ENCODE measurements around the gene HINFP. TPM values are rescaled to one million over a fixed set of nuclear protein-coding genes. Genes with fewer than 3 reads are reported as not detected.

Gene HINFP
- polyA plus RNA-seq, 1 donor from 2014 or later: 50.0 TPM

DNA sequence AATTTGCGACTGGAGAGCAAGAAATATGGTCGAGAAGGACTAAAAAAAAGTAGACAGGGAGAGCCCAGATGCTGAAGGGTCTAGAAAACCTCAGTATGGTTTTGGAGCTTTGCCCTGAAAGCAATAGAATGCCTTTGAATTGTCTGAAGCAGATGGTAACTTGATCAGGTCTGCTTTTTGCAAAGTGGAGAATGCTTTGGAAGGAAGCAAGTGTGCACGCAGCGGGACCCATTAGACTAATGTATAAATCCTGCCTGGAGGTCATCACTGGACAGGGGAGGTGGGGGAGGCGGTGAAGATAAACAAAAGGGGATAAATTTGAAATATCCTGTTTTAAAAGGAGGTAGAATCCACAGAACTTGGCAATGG, 757 bp upstream of the HINFP start:
- peak overlapping the region; percentile 47 for H3K9ac ChIP-seq (ENCODE audit: low read length)
- H3K27ac ChIP-seq (ENCODE audit: low read length): peak overlapping the region; percentile 50
- no peaks in the 10 kb centered on the region for H4K20me1 ChIP-seq (ENCODE audit: insufficient read depth)
- no peaks in the 10 kb centered on the region for H3K27me3 ChIP-seq (ENCODE audit: insufficient read depth, low read depth, low read length)
- H3K79me2 ChIP-seq (replicated peaks; ENCODE audit: insufficient read depth, low read length): peaks cover 17% of the 10 kb centered on the region
- no peaks in the 10 kb centered on the region for H3K36me3 ChIP-seq (ENCODE audit: insufficient read depth, low read length)
- H3K9me3 ChIP-seq (ENCODE audit: low read length): no peaks in the 10 kb centered on the region
- peak overlapping the region; percentile 91 for H3K4me3 ChIP-seq (ENCODE audit: low read length)
- H3K9me2 ChIP-seq (ENCODE audit: insufficient read depth, low read length): no peaks in the 10 kb centered on the region
- peak overlapping the region; percentile 71 for H3K4me2 ChIP-seq (ENCODE audit: low read length)
- H3F3A ChIP-seq (ENCODE audit: insufficient read depth, low read length, poor library complexity, severe bottlenecking): no peaks in the 10 kb centered on the region
- peak overlapping the region; percentile 43 for H2AFZ ChIP-seq (ENCODE audit: low read depth, low read length)
- TF ChIP-seq RAD21 (conservative IDR thresholded peaks at IDR 0.05) (no peak), TAF1 (IDR thresholded peaks at IDR 0.05; ENCODE audit: low read depth) (peak; percentile 9)
- TF ChIP-seq, protein P1, sequence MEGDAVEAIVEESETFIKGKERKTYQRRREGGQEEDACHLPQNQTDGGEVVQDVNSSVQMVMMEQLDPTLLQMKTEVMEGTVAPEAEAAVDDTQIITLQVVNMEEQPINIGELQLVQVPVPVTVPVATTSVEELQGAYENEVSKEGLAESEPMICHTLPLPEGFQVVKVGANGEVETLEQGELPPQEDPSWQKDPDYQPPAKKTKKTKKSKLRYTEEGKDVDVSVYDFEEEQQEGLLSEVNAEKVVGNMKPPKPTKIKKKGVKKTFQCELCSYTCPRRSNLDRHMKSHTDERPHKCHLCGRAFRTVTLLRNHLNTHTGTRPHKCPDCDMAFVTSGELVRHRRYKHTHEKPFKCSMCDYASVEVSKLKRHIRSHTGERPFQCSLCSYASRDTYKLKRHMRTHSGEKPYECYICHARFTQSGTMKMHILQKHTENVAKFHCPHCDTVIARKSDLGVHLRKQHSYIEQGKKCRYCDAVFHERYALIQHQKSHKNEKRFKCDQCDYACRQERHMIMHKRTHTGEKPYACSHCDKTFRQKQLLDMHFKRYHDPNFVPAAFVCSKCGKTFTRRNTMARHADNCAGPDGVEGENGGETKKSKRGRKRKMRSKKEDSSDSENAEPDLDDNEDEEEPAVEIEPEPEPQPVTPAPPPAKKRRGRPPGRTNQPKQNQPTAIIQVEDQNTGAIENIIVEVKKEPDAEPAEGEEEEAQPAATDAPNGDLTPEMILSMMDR (IDR thresholded peaks at IDR 0.05; ENCODE audit: poor library complexity, severe bottlenecking): no peak

DNA sequence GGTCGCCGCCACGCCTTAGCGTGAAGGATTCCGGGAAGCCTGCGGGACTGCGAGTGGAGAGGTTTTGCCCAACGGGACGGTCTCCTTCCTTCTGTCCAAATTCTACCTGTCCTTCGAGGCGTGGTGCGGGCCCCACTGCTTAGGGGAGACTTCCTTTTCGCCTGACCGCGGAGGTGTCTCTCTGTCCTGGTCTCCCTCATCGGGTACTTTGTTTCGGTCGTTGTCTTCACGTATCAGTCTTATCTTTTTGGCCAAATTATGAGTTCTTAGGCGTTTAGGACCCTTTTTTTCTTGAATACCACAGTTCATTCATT, 388 bp downstream of the HINFP start:
- peaks cover 17% of the 10 kb centered on the region for H3K79me2 ChIP-seq (replicated peaks; ENCODE audit: insufficient read depth, low read length)
- no peaks in the 10 kb centered on the region for H3K9me3 ChIP-seq (ENCODE audit: low read length)
- no peaks in the 10 kb centered on the region for H3K36me3 ChIP-seq (ENCODE audit: insufficient read depth, low read length)
- TF ChIP-seq RAD21 (conservative IDR thresholded peaks at IDR 0.05) (no peak), MXI1 (conservative IDR thresholded peaks at IDR 0.05; ENCODE audit: poor library complexity, severe bottlenecking) (no peak), EP300 (conservative IDR thresholded peaks at IDR 0.05; ENCODE audit: poor library complexity, severe bottlenecking) (no peak), POLR2AphosphoS5 (IDR thresholded peaks at IDR 0.05) (no peak), SMC3 (conservative IDR thresholded peaks at IDR 0.05; ENCODE audit: poor library complexity) (peak; percentile 49), EZH2 (IDR thresholded peaks at IDR 0.05; ENCODE audit: borderline replicate concordance, insufficient read depth, low read length, poor library complexity, severe bottlenecking) (no peak), TAF1 (IDR thresholded peaks at IDR 0.05; ENCODE audit: low read depth) (no peak)
- TF ChIP-seq, protein P1 (IDR thresholded peaks at IDR 0.05; ENCODE audit: poor library complexity, severe bottlenecking): no peak
- TF ChIP-seq, protein P2, sequence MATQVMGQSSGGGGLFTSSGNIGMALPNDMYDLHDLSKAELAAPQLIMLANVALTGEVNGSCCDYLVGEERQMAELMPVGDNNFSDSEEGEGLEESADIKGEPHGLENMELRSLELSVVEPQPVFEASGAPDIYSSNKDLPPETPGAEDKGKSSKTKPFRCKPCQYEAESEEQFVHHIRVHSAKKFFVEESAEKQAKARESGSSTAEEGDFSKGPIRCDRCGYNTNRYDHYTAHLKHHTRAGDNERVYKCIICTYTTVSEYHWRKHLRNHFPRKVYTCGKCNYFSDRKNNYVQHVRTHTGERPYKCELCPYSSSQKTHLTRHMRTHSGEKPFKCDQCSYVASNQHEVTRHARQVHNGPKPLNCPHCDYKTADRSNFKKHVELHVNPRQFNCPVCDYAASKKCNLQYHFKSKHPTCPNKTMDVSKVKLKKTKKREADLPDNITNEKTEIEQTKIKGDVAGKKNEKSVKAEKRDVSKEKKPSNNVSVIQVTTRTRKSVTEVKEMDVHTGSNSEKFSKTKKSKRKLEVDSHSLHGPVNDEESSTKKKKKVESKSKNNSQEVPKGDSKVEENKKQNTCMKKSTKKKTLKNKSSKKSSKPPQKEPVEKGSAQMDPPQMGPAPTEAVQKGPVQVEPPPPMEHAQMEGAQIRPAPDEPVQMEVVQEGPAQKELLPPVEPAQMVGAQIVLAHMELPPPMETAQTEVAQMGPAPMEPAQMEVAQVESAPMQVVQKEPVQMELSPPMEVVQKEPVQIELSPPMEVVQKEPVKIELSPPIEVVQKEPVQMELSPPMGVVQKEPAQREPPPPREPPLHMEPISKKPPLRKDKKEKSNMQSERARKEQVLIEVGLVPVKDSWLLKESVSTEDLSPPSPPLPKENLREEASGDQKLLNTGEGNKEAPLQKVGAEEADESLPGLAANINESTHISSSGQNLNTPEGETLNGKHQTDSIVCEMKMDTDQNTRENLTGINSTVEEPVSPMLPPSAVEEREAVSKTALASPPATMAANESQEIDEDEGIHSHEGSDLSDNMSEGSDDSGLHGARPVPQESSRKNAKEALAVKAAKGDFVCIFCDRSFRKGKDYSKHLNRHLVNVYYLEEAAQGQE (IDR thresholded peaks at IDR 0.05; ENCODE audit: borderline replicate concordance): no peak
- peak overlapping the region; percentile 80 for H3K27ac ChIP-seq (ENCODE audit: low read length)
- H4K20me1 ChIP-seq (ENCODE audit: insufficient read depth): no peaks in the 10 kb centered on the region
- peak overlapping the region; percentile 85 for H3K9ac ChIP-seq (ENCODE audit: low read length)
- no peaks in the 10 kb centered on the region for H3K9me2 ChIP-seq (ENCODE audit: insufficient read depth, low read length)
- H3F3A ChIP-seq (ENCODE audit: insufficient read depth, low read length, poor library complexity, severe bottlenecking): no peaks in the 10 kb centered on the region
- peak overlapping the region; percentile 88 for H2AFZ ChIP-seq (ENCODE audit: low read depth, low read length)
- peak overlapping the region; percentile 68 for H3K4me2 ChIP-seq (ENCODE audit: low read length)
- peak overlapping the region; percentile 91 for H3K4me3 ChIP-seq (ENCODE audit: low read length)
- no peaks in the 10 kb centered on the region for H3K27me3 ChIP-seq (ENCODE audit: insufficient read depth, low read depth, low read length)
